Left ventricle myocardium inferior (tissue), 1 donor: ENCODE data around the gene EIPR1. TPM values are rescaled to one million over a fixed set of nuclear protein-coding genes. Genes with fewer than 3 reads are reported as not detected.

Experiments
- DNase-seq: peaks from one replicate; pipeline ENCODE4 v3.0.0-alpha.2; 2020
- H3K27ac ChIP-seq: fragments of 200-600 bp; replicated peaks from 2 replicates; pipeline ENCODE4 v1.8.0; 2021
- H3K27me3 ChIP-seq: fragments of 200-600 bp; 2 replicates; pipeline ENCODE4 v1.8.0; 2021; ENCODE audit warnings: low read depth
- H3K36me3 ChIP-seq: fragments of 200-600 bp; 2 replicates; pipeline ENCODE4 v1.8.0; 2021
- H3K4me1 ChIP-seq: fragments of 200-600 bp; 2 replicates; pipeline ENCODE4 v1.8.0; 2021
- H3K4me3 ChIP-seq: fragments of 200-600 bp; 2 replicates; pipeline ENCODE4 v1.8.0; 2021; ENCODE audit warnings: mild to moderate bottlenecking, moderate library complexity
- H3K9me3 ChIP-seq: fragments of 200-600 bp; replicated peaks from 2 replicates; pipeline ENCODE4 v1.8.0; 2021
- intact Hi-C: fragments of 100-400 bp; cut with micrococcal nuclease; formaldehyde crosslinking; loops from one replicate; pipeline ENCODE4 v1.11.0; 2022
- total RNA-seq: library from RNA; stranded (reverse); fragmentation: NEBNext Ultra II Directional; extraction: Animal tissue kit (Norgen Biotek cat#: 25700); gene quantifications from one replicate; pipeline ENCODE4 v1.2.1, GENCODE V29; 2021
- TF ChIP-seq, protein P1 (sequence below): fragments of 200-600 bp; IDR thresholded peaks from 2 replicates; pipeline ENCODE4 v1.8.0; 2021; ENCODE audit warnings: antibody characterized with exemption, mild to moderate bottlenecking, borderline replicate concordance
- donor health status: DM: no; HTN: yes; CAD: no; lungs with severe emphysema.

Gene EIPR1
- total RNA-seq, 1 donor from 2014 or later = 12.2 TPM

DNA sequence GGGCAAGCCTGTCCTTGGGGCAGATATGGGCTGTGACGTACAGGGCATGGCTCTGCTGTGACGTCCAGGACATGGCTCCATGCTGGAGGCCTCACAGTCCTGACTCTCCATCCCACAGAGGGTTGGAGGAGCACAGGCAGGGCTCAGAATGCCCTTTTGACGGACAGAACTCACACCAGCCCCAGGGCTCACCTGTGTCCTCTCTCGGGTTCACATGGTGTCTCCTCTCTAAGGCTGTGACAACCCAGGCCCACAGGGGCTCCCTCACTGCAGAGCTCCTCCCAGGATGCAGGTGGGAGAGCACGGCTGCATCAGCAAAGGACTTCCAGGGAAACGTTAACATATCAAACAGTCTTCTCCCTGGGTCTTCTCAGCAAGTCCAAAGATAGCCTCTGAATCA lies 133.8 kb downstream of the EIPR1 start:
- no peak overlapping the region for H3K27ac ChIP-seq
- TF ChIP-seq, protein P1, sequence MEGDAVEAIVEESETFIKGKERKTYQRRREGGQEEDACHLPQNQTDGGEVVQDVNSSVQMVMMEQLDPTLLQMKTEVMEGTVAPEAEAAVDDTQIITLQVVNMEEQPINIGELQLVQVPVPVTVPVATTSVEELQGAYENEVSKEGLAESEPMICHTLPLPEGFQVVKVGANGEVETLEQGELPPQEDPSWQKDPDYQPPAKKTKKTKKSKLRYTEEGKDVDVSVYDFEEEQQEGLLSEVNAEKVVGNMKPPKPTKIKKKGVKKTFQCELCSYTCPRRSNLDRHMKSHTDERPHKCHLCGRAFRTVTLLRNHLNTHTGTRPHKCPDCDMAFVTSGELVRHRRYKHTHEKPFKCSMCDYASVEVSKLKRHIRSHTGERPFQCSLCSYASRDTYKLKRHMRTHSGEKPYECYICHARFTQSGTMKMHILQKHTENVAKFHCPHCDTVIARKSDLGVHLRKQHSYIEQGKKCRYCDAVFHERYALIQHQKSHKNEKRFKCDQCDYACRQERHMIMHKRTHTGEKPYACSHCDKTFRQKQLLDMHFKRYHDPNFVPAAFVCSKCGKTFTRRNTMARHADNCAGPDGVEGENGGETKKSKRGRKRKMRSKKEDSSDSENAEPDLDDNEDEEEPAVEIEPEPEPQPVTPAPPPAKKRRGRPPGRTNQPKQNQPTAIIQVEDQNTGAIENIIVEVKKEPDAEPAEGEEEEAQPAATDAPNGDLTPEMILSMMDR = no peak

GRCh38 chr2:3242747-3243369 lies 134.8 kb downstream of the EIPR1 start:
- no peaks in the 10 kb centered on the region for H3K9me3 ChIP-seq
- intact Hi-C loops = no loop called here
- H3K36me3 ChIP-seq = no peaks in the 10 kb centered on the region
- TF ChIP-seq, protein P1 = no peak
- H3K4me1 ChIP-seq = no peaks in the 10 kb centered on the region
- no peak overlapping the region for H3K4me3 ChIP-seq
- no peak overlapping the region for H3K27ac ChIP-seq
- H3K27me3 ChIP-seq = no peaks in the 10 kb centered on the region
- DNase-seq = no peak

More for the DNA sequence above, 133.8 kb downstream of the EIPR1 start:
- DNase-seq = no peak
- Histone ChIP-seq H3K4me1 (no peaks in the 10 kb centered on the region), H3K4me3 (no peak overlapping the region), H3K27me3 (no peaks in the 10 kb centered on the region), H3K9me3 (peaks cover 7% of the 10 kb centered on the region), H3K36me3 (peaks cover 5% of the 10 kb centered on the region)
- intact Hi-C loops = no loop called here

DNA sequence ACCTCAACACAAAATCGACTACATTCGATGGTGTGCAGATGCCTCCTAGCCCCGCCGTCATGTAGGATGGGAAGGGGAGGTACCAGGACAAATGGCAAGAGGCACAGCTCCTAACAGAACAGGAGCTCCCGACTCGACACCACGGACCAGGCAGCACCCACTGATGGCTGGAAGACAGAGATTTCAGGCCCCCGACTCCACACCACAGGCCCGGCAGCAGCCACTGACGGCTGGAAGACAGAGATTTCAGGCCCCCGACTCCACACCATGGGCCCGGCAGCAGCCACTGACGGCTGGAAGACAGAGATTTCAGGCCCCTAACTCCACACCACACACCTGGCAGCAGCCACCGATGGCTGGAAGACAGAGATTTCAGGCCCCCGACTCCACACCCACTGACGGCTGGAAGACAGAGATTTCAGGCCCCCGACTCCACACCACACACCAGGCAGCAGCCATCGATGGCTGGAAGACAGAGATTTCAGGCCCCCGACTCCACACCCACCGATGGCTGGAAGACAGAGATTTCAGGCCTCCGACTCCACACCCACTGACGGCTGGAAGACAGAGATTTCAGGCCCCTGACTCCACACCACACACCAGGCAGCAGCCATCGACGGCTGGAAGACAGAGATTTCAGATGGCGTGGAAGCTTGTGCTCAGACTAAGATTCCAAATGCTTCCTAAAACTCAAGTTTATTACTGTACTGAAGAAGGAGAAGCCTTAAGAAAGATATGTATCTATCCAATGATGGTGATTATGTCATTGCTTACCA lies 135.5 kb downstream of the EIPR1 start:
- intact Hi-C loops = no loop called here
- no peaks in the 10 kb centered on the region for H3K27me3 ChIP-seq
- DNase-seq = no peak
- no peak overlapping the region for H3K27ac ChIP-seq
- no peaks in the 10 kb centered on the region for H3K36me3 ChIP-seq
- no peaks in the 10 kb centered on the region for H3K9me3 ChIP-seq
- no peak overlapping the region for H3K4me3 ChIP-seq
- H3K4me1 ChIP-seq = peaks cover 6% of the 10 kb centered on the region
- TF ChIP-seq, protein P1 = no peak

GRCh38 chr2:3238951-3239841 lies 138.4 kb downstream of the EIPR1 start:
- H3K9me3 ChIP-seq = no peaks in the 10 kb centered on the region
- TF ChIP-seq, protein P1 = no peak
- no peak for DNase-seq
- intact Hi-C loops = no loop called here
- peaks cover 12% of the 10 kb centered on the region for H3K4me1 ChIP-seq
- no peak overlapping the region for H3K4me3 ChIP-seq
- H3K27ac ChIP-seq = no peak overlapping the region
- no peaks in the 10 kb centered on the region for H3K36me3 ChIP-seq
- H3K27me3 ChIP-seq = no peaks in the 10 kb centered on the region

- Histone ChIP-seq H3K27ac (no peak overlapping the region), H3K4me1 (peaks cover 12% of the 10 kb centered on the region), H3K9me3 (no peaks in the 10 kb centered on the region), H3K27me3 (no peaks in the 10 kb centered on the region), H3K36me3 (peaks cover 12% of the 10 kb centered on the region), H3K4me3 (no peak overlapping the region)
- DNase-seq = no peak
- TF ChIP-seq, protein P1 = no peak
- intact Hi-C loops = no loop called here
Measured at GRCh38 chr2:3236300-3237045, 141.1 kb downstream of the EIPR1 start.
